ENCODE results near the gene INTS6L. TPM values are rescaled to one million over a fixed set of nuclear protein-coding genes. Genes with fewer than 3 reads are reported as not detected.
A peak's percentile ranks its signal among the peaks of the same experiment; 100 is the strongest.

INTS6L gene
- total RNA-seq, 3 donors from 2014 or later (not counting 1 experiment from before 2014, with no cell fraction given): 24.0 to 30.2 (median 26.7) TPM

DNA sequence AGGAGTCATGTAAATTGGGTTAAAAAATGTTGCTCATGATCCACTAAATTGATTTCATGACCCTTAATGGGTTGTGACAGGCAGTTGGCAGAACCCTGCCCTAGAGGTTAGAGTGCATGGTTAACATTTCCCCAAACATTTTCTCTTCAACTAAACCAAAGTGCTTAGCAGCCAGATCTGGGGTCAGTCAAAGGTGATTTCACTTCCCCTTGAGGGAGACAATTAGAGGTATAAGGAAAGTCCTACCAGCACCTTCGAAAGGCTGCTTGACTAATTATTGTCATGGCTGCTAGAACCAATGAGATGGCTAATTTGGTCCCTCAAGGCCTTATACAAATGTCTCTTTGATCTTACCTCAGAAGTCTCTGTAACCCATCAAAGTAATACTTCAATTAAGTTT lies 30.9 kb upstream of the INTS6L start:
- no peak overlapping the region for H3K4me3 ChIP-seq (ENCODE audit: low read length)
- no peaks in the 10 kb centered on the region for H3K27me3 ChIP-seq (ENCODE audit: control insufficient read depth, insufficient read depth, low read length)
- 80% methylated on average over 1 of the region's 1 CpG for WGBS (ENCODE audit: insufficient coverage)
- no peaks in the 10 kb centered on the region for H3K4me1 Mint-ChIP-seq
- no peaks in the 10 kb centered on the region for H3K36me3 Mint-ChIP-seq
- DNase-seq: no peak
- TF ChIP-seq, protein P1, sequence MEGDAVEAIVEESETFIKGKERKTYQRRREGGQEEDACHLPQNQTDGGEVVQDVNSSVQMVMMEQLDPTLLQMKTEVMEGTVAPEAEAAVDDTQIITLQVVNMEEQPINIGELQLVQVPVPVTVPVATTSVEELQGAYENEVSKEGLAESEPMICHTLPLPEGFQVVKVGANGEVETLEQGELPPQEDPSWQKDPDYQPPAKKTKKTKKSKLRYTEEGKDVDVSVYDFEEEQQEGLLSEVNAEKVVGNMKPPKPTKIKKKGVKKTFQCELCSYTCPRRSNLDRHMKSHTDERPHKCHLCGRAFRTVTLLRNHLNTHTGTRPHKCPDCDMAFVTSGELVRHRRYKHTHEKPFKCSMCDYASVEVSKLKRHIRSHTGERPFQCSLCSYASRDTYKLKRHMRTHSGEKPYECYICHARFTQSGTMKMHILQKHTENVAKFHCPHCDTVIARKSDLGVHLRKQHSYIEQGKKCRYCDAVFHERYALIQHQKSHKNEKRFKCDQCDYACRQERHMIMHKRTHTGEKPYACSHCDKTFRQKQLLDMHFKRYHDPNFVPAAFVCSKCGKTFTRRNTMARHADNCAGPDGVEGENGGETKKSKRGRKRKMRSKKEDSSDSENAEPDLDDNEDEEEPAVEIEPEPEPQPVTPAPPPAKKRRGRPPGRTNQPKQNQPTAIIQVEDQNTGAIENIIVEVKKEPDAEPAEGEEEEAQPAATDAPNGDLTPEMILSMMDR (IDR thresholded peaks at IDR 0.05): no peak
- H3K9me3 ChIP-seq (ENCODE audit: control insufficient read depth, insufficient read depth, low read length): no peaks in the 10 kb centered on the region
- no peaks in the 10 kb centered on the region for H3K4me1 ChIP-seq (ENCODE audit: control insufficient read depth, insufficient read depth, low read length)
- intact Hi-C loops (cut with micrococcal nuclease): no loop called here
- H3K27me3 Mint-ChIP-seq (ENCODE audit: low read depth in 2 of 2): peaks cover 4 to 13% of the 10 kb centered on the region in 2 donors
- no peak overlapping the region for H3K27ac ChIP-seq (ENCODE audit: low read length)
- no peak overlapping the region for H3K27ac Mint-ChIP-seq
- H3K36me3 ChIP-seq (ENCODE audit: control insufficient read depth, insufficient read depth, low read length): no peaks in the 10 kb centered on the region
- no peaks in the 10 kb centered on the region for H3K9me3 Mint-ChIP-seq
- ATAC-seq: no peak
- no peak overlapping the region for H3K4me3 Mint-ChIP-seq

DNA sequence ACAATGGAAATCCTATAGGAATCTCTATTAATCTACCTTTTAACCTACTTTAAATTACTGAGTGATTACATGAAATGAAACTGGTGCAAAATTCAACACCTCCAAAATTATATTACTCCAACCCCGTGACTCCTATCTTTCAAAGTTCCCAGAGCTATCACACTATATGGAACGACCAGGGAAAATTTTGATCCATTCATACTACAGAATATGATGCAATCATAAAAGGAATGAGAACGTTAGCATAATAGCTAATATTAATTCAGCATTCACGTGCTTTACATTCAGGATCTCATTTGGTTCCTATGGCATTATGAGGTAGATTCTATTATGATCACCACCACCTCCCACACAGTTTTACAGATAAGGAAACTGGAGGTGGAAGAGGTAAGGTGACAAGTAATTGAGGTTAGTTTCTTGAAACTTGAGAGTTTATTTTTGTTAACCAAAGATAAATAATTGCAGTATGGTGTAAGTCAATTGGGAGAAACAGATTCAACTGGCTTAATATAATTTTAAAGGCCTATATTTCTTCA lies 29.4 kb upstream of the INTS6L start:
- no peaks in the 10 kb centered on the region for H3K36me3 Mint-ChIP-seq
- no peak overlapping the region for H3K27ac Mint-ChIP-seq

DNA sequence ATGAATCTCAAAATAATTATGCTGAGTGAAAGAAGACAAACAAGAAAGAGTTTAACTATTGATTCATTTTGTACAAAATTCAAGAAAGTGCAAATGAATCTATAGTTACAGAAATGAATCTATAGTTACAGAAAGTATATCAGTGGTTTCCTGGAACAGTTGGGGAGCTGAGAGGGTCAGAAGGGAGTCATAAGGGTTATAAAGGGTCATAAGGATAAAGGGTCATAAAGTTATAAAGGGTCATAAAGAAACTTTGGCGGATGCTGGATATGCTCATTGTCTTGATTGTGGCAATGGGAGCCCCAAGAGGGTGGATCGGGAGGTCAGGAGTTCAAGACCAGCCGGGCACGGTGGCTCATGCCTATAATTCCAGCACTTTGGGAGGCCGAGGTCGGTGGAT lies 26.0 kb upstream of the INTS6L start:
- Mint-ChIP-seq H3K36me3 (no peaks in the 10 kb centered on the region), H3K9me3 (no peaks in the 10 kb centered on the region), H3K27ac (peak overlapping the region in 1 of 2 donors; percentile 8), H3K4me1 (no peaks in the 10 kb centered on the region), H3K27me3 (ENCODE audit: low read depth in 2 of 2) (peaks cover 7 to 9% of the 10 kb centered on the region in 2 donors), H3K4me3 (no peak overlapping the region)
- ATAC-seq (no peak), DNase-seq (no peak)
- no peaks in the 10 kb centered on the region for H3K9me3 ChIP-seq (ENCODE audit: control insufficient read depth, insufficient read depth, low read length)
- intact Hi-C loops (cut with micrococcal nuclease): no loop called here
- WGBS (ENCODE audit: insufficient coverage): 75% methylated on average over 5 of the region's 6 CpGs
- no peaks in the 10 kb centered on the region for H3K36me3 ChIP-seq (ENCODE audit: control insufficient read depth, insufficient read depth, low read length)
- H3K4me1 ChIP-seq (ENCODE audit: control insufficient read depth, insufficient read depth, low read length): no peaks in the 10 kb centered on the region
- H3K27ac ChIP-seq (ENCODE audit: low read length): no peak overlapping the region
- no peak overlapping the region for H3K4me3 ChIP-seq (ENCODE audit: low read length)
- TF ChIP-seq, protein P1 (IDR thresholded peaks at IDR 0.05): no peak
- no peaks in the 10 kb centered on the region for H3K27me3 ChIP-seq (ENCODE audit: control insufficient read depth, insufficient read depth, low read length)

More for the DNA sequence above, 29.4 kb upstream of the INTS6L start:
- WGBS (ENCODE audit: insufficient coverage): no CpG with 5 or more reads among the region's 4 CpGs
- Mint-ChIP-seq H3K27me3 (ENCODE audit: low read depth in 2 of 2) (peaks cover 3 to 9% of the 10 kb centered on the region in 2 donors), H3K4me1 (no peaks in the 10 kb centered on the region), H3K9me3 (no peaks in the 10 kb centered on the region), H3K4me3 (no peak overlapping the region)
- Histone ChIP-seq H3K27me3 (ENCODE audit: control insufficient read depth, insufficient read depth, low read length) (no peaks in the 10 kb centered on the region), H3K4me3 (ENCODE audit: low read length) (no peak overlapping the region), H3K27ac (ENCODE audit: low read length) (no peak overlapping the region), H3K4me1 (ENCODE audit: control insufficient read depth, insufficient read depth, low read length) (no peaks in the 10 kb centered on the region), H3K36me3 (ENCODE audit: control insufficient read depth, insufficient read depth, low read length) (no peaks in the 10 kb centered on the region), H3K9me3 (ENCODE audit: control insufficient read depth, insufficient read depth, low read length) (no peaks in the 10 kb centered on the region)
- intact Hi-C loops (cut with micrococcal nuclease): no loop called here
- ATAC-seq (no peak), DNase-seq (no peak)
- TF ChIP-seq, protein P1 (IDR thresholded peaks at IDR 0.05): no peak

DNA sequence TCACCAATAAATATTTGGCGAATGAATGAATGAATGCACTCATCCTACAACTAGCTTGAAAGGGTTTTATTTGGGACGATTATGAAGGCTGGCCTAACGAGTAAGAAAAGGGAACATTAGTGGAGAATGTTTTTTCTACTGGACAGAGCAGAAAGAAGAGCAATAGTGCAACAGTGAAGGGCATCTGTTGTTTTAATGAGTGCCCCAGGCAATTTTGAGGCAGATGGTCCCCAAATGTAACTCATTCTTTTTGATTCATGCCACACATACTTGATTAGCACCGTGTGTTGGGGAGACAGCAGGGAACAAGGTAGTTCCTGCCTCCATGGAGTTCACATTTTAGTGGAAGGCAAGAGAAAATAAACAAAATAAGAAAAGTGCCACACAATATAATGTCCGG lies 22.7 kb upstream of the INTS6L start:
- Histone ChIP-seq H3K27ac (ENCODE audit: low read length) (no peak overlapping the region), H3K9me3 (ENCODE audit: control insufficient read depth, insufficient read depth, low read length) (no peaks in the 10 kb centered on the region), H3K36me3 (ENCODE audit: control insufficient read depth, insufficient read depth, low read length) (no peaks in the 10 kb centered on the region), H3K4me3 (ENCODE audit: low read length) (no peak overlapping the region), H3K27me3 (ENCODE audit: control insufficient read depth, insufficient read depth, low read length) (no peaks in the 10 kb centered on the region), H3K4me1 (ENCODE audit: control insufficient read depth, insufficient read depth, low read length) (no peaks in the 10 kb centered on the region)
- Mint-ChIP-seq H3K36me3 (no peaks in the 10 kb centered on the region), H3K27ac (no peak overlapping the region), H3K9me3 (no peaks in the 10 kb centered on the region), H3K27me3 (ENCODE audit: low read depth in 2 of 2) (peaks cover 7 to 31% of the 10 kb centered on the region in 2 donors), H3K4me3 (no peak overlapping the region), H3K4me1 (no peaks in the 10 kb centered on the region)
- WGBS (ENCODE audit: insufficient coverage): 98% methylated on average over 3 of the region's 5 CpGs
- TF ChIP-seq, protein P1 (IDR thresholded peaks at IDR 0.05): no peak
- no peak for ATAC-seq
- no peak for DNase-seq
- intact Hi-C loops (cut with micrococcal nuclease): no loop called here

Measured in natural killer cell (primary cell).